H1 (cell line): ENCODE data around the gene PIK3R3. TPM values are rescaled to one million over a fixed set of nuclear protein-coding genes. Genes with fewer than 3 reads are reported as not detected.

Experiments
- POLR2A ChIP-seq, 2 experiments: IDR thresholded peaks; 1 replicate in 1 of 2; 2 replicates in 1 of 2; pipeline ENCODE4 v1.6.1; 2011; ENCODE audit warnings: low read depth in 2 of 2, low read length in 2 of 2, mild to moderate bottlenecking in 2 of 2; ENCODE audit errors: control extremely low read depth in 1 of 2
- RXRA ChIP-seq: IDR thresholded peaks from 2 replicates; pipeline ENCODE4 v1.6.1; 2011; ENCODE audit warnings: low read depth, mild to moderate bottlenecking, low read length, moderate library complexity; ENCODE audit not compliant: insufficient read depth
- SP4 ChIP-seq: IDR thresholded peaks from 2 replicates; pipeline ENCODE4 v1.6.1; 2012; ENCODE audit warnings: low read length, inconsistent platforms
- polyA plus RNA-seq, 7 experiments: library from polyadenylated mRNA; depleted of rRNA in 3 of 7; stranded (reverse) in 5 of 7; unstranded in 2 of 7; fragments of >200 nt in 5 of 7; fragments of 200-250 nt in 2 of 7; gene quantifications; 1 replicate in 5 of 7; 2 replicates in 1 of 7; 4 replicates in 1 of 7; pipeline versions ENCODE4 v1.2.1 to v1.2.3, GENCODE V29; 2011 to 2013; ENCODE audit warnings: missing spikeins in 2 of 7, mixed read lengths in 2 of 7
- total RNA-seq: library from RNA; stranded (reverse); fragmentation: NEBNext Ultra II Directional; extraction: Animal tissue kit (Norgen Biotek cat#: 25700); gene quantifications from 2 replicates; pipeline ENCODE4 v1.2.1, GENCODE V29; 2021

The PIK3R3 gene
- total and polyA plus RNA-seq, 2 of the 8 experiments (the other 6 are each of a cell fraction or from before 2014, with no cell fraction given): 5.3 to 13.6 TPM

GRCh38 chr1:46012236-46012635 is 120.2 kb downstream of the PIK3R3 start (continued):
- TF ChIP-seq POLR2A (IDR thresholded peaks at IDR 0.05; ENCODE audit: control extremely low read depth in 1 of 2, low read depth in 2 of 2, low read length in 2 of 2) (no peak), RXRA (no peak), SP4 (no peak)
